GM23338 (cell line): ENCODE measurements around the gene DOCK1.

Experiments used
- EZH2 ChIP-seq: fragments of 200-600 bp; sonication (generic); IDR thresholded peaks from one replicate; pipeline ENCODE4 v1.8.0; 2017; ENCODE audit warnings: antibody characterized with exemption, mild to moderate bottlenecking, low read depth; ENCODE audit not compliant: unreplicated experiment
- POLR2AphosphoS5 ChIP-seq: IDR thresholded peaks from 2 replicates; pipeline ENCODE4 v1.6.1; 2016; ENCODE audit warnings: antibody characterized with exemption, low read depth
- REST ChIP-seq: IDR thresholded peaks from one replicate; pipeline ENCODE4 v1.6.1; 2018; ENCODE audit warnings: antibody characterized with exemption; ENCODE audit not compliant: unreplicated experiment
- TF ChIP-seq, protein P1 (sequence below), 2 experiments: fragments of 200-600 bp in 1 of 2; sonication (generic) in 1 of 2; conservative IDR thresholded peaks; 2 replicates each; pipeline versions ENCODE4 v1.5.1 to v1.6.1; 2016 to 2017; ENCODE audit warnings: antibody characterized with exemption in 2 of 2, low read depth in 2 of 2, mild to moderate bottlenecking in 2 of 2, moderate library complexity in 1 of 2

- TF ChIP-seq POLR2AphosphoS5, result no peak
- TF ChIP-seq, protein P1, sequence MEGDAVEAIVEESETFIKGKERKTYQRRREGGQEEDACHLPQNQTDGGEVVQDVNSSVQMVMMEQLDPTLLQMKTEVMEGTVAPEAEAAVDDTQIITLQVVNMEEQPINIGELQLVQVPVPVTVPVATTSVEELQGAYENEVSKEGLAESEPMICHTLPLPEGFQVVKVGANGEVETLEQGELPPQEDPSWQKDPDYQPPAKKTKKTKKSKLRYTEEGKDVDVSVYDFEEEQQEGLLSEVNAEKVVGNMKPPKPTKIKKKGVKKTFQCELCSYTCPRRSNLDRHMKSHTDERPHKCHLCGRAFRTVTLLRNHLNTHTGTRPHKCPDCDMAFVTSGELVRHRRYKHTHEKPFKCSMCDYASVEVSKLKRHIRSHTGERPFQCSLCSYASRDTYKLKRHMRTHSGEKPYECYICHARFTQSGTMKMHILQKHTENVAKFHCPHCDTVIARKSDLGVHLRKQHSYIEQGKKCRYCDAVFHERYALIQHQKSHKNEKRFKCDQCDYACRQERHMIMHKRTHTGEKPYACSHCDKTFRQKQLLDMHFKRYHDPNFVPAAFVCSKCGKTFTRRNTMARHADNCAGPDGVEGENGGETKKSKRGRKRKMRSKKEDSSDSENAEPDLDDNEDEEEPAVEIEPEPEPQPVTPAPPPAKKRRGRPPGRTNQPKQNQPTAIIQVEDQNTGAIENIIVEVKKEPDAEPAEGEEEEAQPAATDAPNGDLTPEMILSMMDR (conservative IDR thresholded peaks at IDR 0.05; ENCODE audit: low read depth in 2 of 2), result no peak
- no peak for TF ChIP-seq EZH2
- no peak for TF ChIP-seq REST
Measured at GRCh38 chr10:127308031-127308430, 402.8 kb downstream of the DOCK1 start.
